Measurements from ENCODE around the gene MLST8. TPM values are rescaled to one million over a fixed set of nuclear protein-coding genes. Genes with fewer than 3 reads are reported as not detected.

Gene MLST8
- total and polyA plus RNA-seq, 2 of the 8 experiments (the other 6 are each of a cell fraction or from before 2014, with no cell fraction given) = 67.6 to 321 TPM

DNA sequence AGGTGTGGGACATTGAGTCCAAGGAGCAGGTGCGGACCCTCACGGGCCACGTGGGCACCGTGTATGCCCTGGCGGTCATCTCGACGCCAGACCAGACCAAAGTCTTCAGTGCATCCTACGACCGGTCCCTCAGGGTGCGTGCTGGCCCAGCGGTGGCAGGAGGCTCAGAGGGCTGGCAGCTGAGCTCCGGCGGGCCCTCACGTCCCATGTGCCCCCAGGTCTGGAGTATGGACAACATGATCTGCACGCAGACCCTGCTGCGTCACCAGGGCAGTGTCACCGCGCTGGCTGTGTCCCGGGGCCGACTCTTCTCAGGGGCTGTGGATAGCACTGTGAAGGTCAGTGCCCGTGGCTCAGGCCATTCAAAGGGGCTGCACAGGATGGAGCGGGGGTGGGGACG lies 29.2 kb upstream of the MLST8 start (continued):
- TF ChIP-seq, protein P1, sequence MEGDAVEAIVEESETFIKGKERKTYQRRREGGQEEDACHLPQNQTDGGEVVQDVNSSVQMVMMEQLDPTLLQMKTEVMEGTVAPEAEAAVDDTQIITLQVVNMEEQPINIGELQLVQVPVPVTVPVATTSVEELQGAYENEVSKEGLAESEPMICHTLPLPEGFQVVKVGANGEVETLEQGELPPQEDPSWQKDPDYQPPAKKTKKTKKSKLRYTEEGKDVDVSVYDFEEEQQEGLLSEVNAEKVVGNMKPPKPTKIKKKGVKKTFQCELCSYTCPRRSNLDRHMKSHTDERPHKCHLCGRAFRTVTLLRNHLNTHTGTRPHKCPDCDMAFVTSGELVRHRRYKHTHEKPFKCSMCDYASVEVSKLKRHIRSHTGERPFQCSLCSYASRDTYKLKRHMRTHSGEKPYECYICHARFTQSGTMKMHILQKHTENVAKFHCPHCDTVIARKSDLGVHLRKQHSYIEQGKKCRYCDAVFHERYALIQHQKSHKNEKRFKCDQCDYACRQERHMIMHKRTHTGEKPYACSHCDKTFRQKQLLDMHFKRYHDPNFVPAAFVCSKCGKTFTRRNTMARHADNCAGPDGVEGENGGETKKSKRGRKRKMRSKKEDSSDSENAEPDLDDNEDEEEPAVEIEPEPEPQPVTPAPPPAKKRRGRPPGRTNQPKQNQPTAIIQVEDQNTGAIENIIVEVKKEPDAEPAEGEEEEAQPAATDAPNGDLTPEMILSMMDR (IDR thresholded peaks at IDR 0.05; ENCODE audit: control extremely low read depth in 1 of 3, insufficient read depth in 1 of 3, low read depth in 1 of 3, low read length in 3 of 3) = no peak
- no peak for TF ChIP-seq NRF1 (IDR thresholded peaks at IDR 0.05; ENCODE audit: low read depth, low read length)
- no peak for TF ChIP-seq RAD21 (IDR thresholded peaks at IDR 0.05 in 1 of 2, conservative IDR thresholded peaks at IDR 0.05 in 1 of 2; ENCODE audit: low read depth in 2 of 2, low read length in 2 of 2)
- TF ChIP-seq SIRT6 (IDR thresholded peaks at IDR 0.05; ENCODE audit: low read length) = no peak
- TF ChIP-seq KDM5A (IDR thresholded peaks at IDR 0.05; ENCODE audit: low read length) = no peak

Data from H1 (cell line).